Fibroblast of the aortic adventitia (primary cell): ENCODE results near the gene FOXO6. TPM values are rescaled to one million over a fixed set of nuclear protein-coding genes. Genes with fewer than 3 reads are reported as not detected.

Source experiments
- DNase-seq: peaks from one replicate; pipeline ENCODE4 v3.0.0-alpha.2; 2010; ENCODE audit warnings: low read depth
- H3K4me3 ChIP-seq: 2 replicates; pipeline ENCODE4 v1.5.1; 2011; ENCODE audit warnings: low read depth, mild to moderate bottlenecking, control low read depth, low read length, moderate library complexity
- CTCF ChIP-seq: IDR thresholded peaks from 2 replicates; pipeline ENCODE4 v1.5.1; 2011; ENCODE audit warnings: mild to moderate bottlenecking, low read length, control low read depth, inconsistent platforms; ENCODE audit not compliant: insufficient read depth
- total RNA-seq: library from RNA; depleted of rRNA; stranded (reverse); fragments of >200 nt; gene quantifications from 2 replicates; pipeline ENCODE4 v1.2.3, GENCODE V29; 2012; ENCODE audit warnings: low replicate concordance

Gene FOXO6
- total RNA-seq, 1 donor, result not detected

GRCh38 chr1:41382480-41383090 lies 21.4 kb downstream of the FOXO6 start:
- no peak overlapping the region for H3K4me3 ChIP-seq
- DNase-seq, result no peak
- TF ChIP-seq CTCF, result no peak

- no peak overlapping the region for H3K4me3 ChIP-seq
- TF ChIP-seq CTCF, result no peak
- DNase-seq, result no peak
Observed at GRCh38 chr1:41383094-41383852, 22.0 kb downstream of the FOXO6 start.

- no peak for DNase-seq
- TF ChIP-seq CTCF, result no peak
- H3K4me3 ChIP-seq, result no peak overlapping the region
Observed at GRCh38 chr1:41384579-41384978, 23.3 kb downstream of the FOXO6 start.

GRCh38 chr1:41385398-41386195 lies 24.4 kb downstream of the FOXO6 start:
- no peak overlapping the region for H3K4me3 ChIP-seq
- DNase-seq, result no peak
- no peak for TF ChIP-seq CTCF

- H3K4me3 ChIP-seq, result no peak overlapping the region
- DNase-seq, result no peak
- TF ChIP-seq CTCF, result no peak
Observed at GRCh38 chr1:41386196-41386663, 25.0 kb downstream of the FOXO6 start.

GRCh38 chr1:41387667-41388091 lies 26.4 kb downstream of the FOXO6 start:
- no peak overlapping the region for H3K4me3 ChIP-seq
- TF ChIP-seq CTCF, result no peak
- peak; percentile 83 for DNase-seq
